HEK293T (cell line): Measurements from ENCODE around the gene GLMP.

ENCODE experiments used
- ARNT ChIP-seq: fragments of 450-650 bp; IDR thresholded peaks from 2 replicates; pipeline ENCODE4 v1.6.1; 2017; ENCODE audit warnings: mild to moderate bottlenecking
- BHLHE40 ChIP-seq: fragments of 450-650 bp; IDR thresholded peaks from 2 replicates; pipeline ENCODE4 v1.6.1; 2016; ENCODE audit warnings: mild to moderate bottlenecking, moderate library complexity, borderline replicate concordance
- CTBP1 ChIP-seq: fragments of 450-650 bp; IDR thresholded peaks from 2 replicates; pipeline ENCODE4 v1.6.1; 2016; ENCODE audit warnings: borderline replicate concordance
- ELF4 ChIP-seq: fragments of 450-650 bp; IDR thresholded peaks from 2 replicates; pipeline ENCODE4 v1.6.1; 2017; ENCODE audit warnings: antibody characterized with exemption
- FOXA1 ChIP-seq: fragments of 450-650 bp; IDR thresholded peaks from 2 replicates; pipeline ENCODE4 v1.6.1; 2016; ENCODE audit warnings: mild to moderate bottlenecking
- FOXK2 ChIP-seq: fragments of 450-650 bp; IDR thresholded peaks from 2 replicates; pipeline ENCODE4 v1.6.1; 2016; ENCODE audit warnings: mild to moderate bottlenecking
- FOXM1 ChIP-seq: fragments of 450-650 bp; IDR thresholded peaks from 2 replicates; pipeline ENCODE4 v1.6.1; 2017; ENCODE audit warnings: mild to moderate bottlenecking, borderline replicate concordance
- L3MBTL2 ChIP-seq: fragments of 450-650 bp; conservative IDR thresholded peaks from 2 replicates; pipeline ENCODE4 v1.6.1; 2016; ENCODE audit warnings: mild to moderate bottlenecking
- SP1 ChIP-seq: fragments of 450-650 bp; IDR thresholded peaks from 2 replicates; pipeline ENCODE4 v1.6.1; 2017
- SUZ12 ChIP-seq: fragments of 450-650 bp; IDR thresholded peaks from 2 replicates; pipeline ENCODE4 v1.6.1; 2016; ENCODE audit warnings: mild to moderate bottlenecking
- TARDBP ChIP-seq: fragments of 450-650 bp; IDR thresholded peaks from 2 replicates; pipeline ENCODE4 v1.6.1; 2016
- ZNF384 ChIP-seq: fragments of 450-650 bp; IDR thresholded peaks from 2 replicates; pipeline ENCODE4 v1.6.1; 2016
- TF ChIP-seq, protein P1 (sequence below): fragments of 450-650 bp; IDR thresholded peaks from 2 replicates; pipeline ENCODE4 v1.6.1; 2016

DNA sequence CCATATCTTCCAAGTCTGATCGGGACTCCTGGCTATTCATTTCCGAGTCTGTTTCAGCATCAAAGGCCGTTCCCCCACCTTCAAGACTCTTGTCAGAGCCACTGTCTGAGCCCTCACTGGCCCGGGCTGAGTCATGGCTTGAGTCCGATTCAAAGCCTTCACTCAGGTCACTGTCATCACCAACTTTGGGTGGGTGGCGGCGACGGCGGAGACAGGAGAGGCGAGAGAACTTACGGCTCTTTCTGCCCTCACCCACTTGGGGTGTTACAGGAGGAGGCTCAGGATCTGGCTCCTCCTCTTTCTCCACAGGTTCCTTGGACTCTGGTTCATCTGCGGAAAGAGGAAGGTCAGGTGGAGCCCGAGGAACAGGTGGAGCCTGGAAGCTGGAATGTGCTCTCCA lies 29.4 kb downstream of the GLMP start:
- TF ChIP-seq FOXK2 = no peak
- TF ChIP-seq TARDBP = no peak
- TF ChIP-seq SP1 = no peak
- no peak for TF ChIP-seq FOXM1
- TF ChIP-seq CTBP1 = no peak
- TF ChIP-seq ZNF384 = no peak
- TF ChIP-seq, protein P1, sequence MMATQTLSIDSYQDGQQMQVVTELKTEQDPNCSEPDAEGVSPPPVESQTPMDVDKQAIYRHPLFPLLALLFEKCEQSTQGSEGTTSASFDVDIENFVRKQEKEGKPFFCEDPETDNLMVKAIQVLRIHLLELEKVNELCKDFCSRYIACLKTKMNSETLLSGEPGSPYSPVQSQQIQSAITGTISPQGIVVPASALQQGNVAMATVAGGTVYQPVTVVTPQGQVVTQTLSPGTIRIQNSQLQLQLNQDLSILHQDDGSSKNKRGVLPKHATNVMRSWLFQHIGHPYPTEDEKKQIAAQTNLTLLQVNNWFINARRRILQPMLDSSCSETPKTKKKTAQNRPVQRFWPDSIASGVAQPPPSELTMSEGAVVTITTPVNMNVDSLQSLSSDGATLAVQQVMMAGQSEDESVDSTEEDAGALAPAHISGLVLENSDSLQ = no peak
- no peak for TF ChIP-seq SUZ12
- TF ChIP-seq ARNT = no peak
- TF ChIP-seq ELF4 = no peak
- TF ChIP-seq FOXA1 = no peak
- TF ChIP-seq BHLHE40 = no peak
- TF ChIP-seq L3MBTL2 = no peak
